Upper lobe of right lung (tissue), 1 donor: ENCODE measurements around the gene GET4. TPM values are rescaled to one million over a fixed set of nuclear protein-coding genes. Genes with fewer than 3 reads are reported as not detected.

Experiments
- ATAC-seq: fragments of 200-7000 bp; cut with Tn5 transposase; one replicate; pipeline ENCODE4 v1.9.1; 2020; ENCODE audit warnings: mild to moderate bottlenecking, moderate library complexity
- DNase-seq: peaks from one replicate; pipeline ENCODE4 v3.0.0-alpha.2; 2020
- H3K27ac ChIP-seq: fragments of 200-600 bp; one replicate; pipeline ENCODE4 v1.8.0; 2022
- H3K27me3 ChIP-seq: fragments of 200-600 bp; one replicate; pipeline ENCODE4 v1.8.0; 2022; ENCODE audit warnings: mild to moderate bottlenecking
- H3K36me3 ChIP-seq: fragments of 200-600 bp; one replicate; pipeline ENCODE4 v1.8.0; 2022
- H3K4me1 ChIP-seq: fragments of 200-600 bp; one replicate; pipeline ENCODE4 v1.8.0; 2022
- H3K4me3 ChIP-seq: fragments of 200-600 bp; one replicate; pipeline ENCODE4 v1.8.0; 2022; ENCODE audit warnings: mild to moderate bottlenecking
- H3K9me3 ChIP-seq: fragments of 200-600 bp; one replicate; pipeline ENCODE4 v1.8.0; 2022
- CTCF ChIP-seq: fragments of 200-600 bp; IDR thresholded peaks from one replicate; pipeline ENCODE4 v1.8.0; 2022; ENCODE audit warnings: antibody characterized with exemption
- intact Hi-C: fragments of 100-400 bp; cut with DNase I; formaldehyde crosslinking; loops from one replicate; pipeline ENCODE4 v1.11.0; 2022
- total RNA-seq: library from RNA; stranded (reverse); fragmentation: NEBNext Ultra II Directional; extraction: Animal tissue kit (Norgen Biotek cat#: 25700); gene quantifications from one replicate; pipeline ENCODE4 v1.2.1, GENCODE V29; 2021
- donor health status: DM: no; HTN: yes; CAD: no; lungs with severe emphysema.

GET4 gene
- total RNA-seq, 1 donor from 2014 or later, result 35.1 TPM

GRCh38 chr7:945147-945555, 68.8 kb downstream of the GET4 start:
- DNase-seq, result peak; percentile 68
- no peaks in the 10 kb centered on the region for H3K36me3 ChIP-seq
- no peaks in the 10 kb centered on the region for H3K9me3 ChIP-seq
- intact Hi-C loops, result no loop called here
- H3K4me3 ChIP-seq, result peak overlapping the region; percentile 45
- H3K27ac ChIP-seq, result peak overlapping the region; percentile 77
- H3K27me3 ChIP-seq, result no peaks in the 10 kb centered on the region
- H3K4me1 ChIP-seq, result no peaks in the 10 kb centered on the region
- no peak for TF ChIP-seq CTCF
- peak; percentile 11 for ATAC-seq

GRCh38 chr7:945556-946255, 69.4 kb downstream of the GET4 start:
- H3K4me3 ChIP-seq, result peak overlapping the region; percentile 45

More at GRCh38 chr7:945556-946255, 69.4 kb downstream of the GET4 start:
- Histone ChIP-seq H3K36me3 (no peaks in the 10 kb centered on the region), H3K4me1 (no peaks in the 10 kb centered on the region), H3K9me3 (no peaks in the 10 kb centered on the region), H3K27me3 (no peaks in the 10 kb centered on the region), H3K27ac (peak overlapping the region; percentile 77)
- DNase-seq (peak; percentile 94), ATAC-seq (peak; percentile 97)
- intact Hi-C loops, result no loop called here
- no peak for TF ChIP-seq CTCF

Other genes with a start within 250 kb of the GET4 start
- 15.8 TPM for gene DNAAF5, start 149.9 kb upstream of the GET4 start, total RNA-seq
- 25.7 TPM for gene PRKAR1B, start 149.3 kb upstream of the GET4 start, total RNA-seq
- 127 TPM for gene SUN1, start 44.1 kb upstream of the GET4 start, total RNA-seq
- 30.7 TPM for gene ADAP1, start 78.1 kb downstream of the GET4 start, total RNA-seq
- gene COX19, start 99.0 kb downstream of the GET4 start, total RNA-seq, result 9.4 TPM
- not detected for gene CYP2W1, start 106.6 kb downstream of the GET4 start, total RNA-seq
- gene GPR146, start 168.0 kb downstream of the GET4 start, total RNA-seq, result 40.0 TPM
- gene GPER1, start 211.6 kb downstream of the GET4 start, total RNA-seq, result 11.1 TPM